B cell (primary cell): Measurements from ENCODE around the gene GRK3. TPM values are rescaled to one million over a fixed set of nuclear protein-coding genes. Genes with fewer than 3 reads are reported as not detected.

Source experiments
- ATAC-seq: fragments of 200-7000 bp; cut with Tn5 transposase; one replicate; pipeline ENCODE4 v1.10.0; 2021; ENCODE audit warnings: low read depth, mild to moderate bottlenecking, moderate number of reproducible peaks, moderate library complexity
- CTCF ChIA-PET: fragments of 350-600 bp; sonication (Branson Sonifier 250); formaldehyde crosslinking; loops from one replicate; lab custom pipeline; 2021; ENCODE audit warnings: antibody characterized with exemption, inconsistent platforms; lab: Charles Lee
- POLR2A ChIA-PET: fragments of 350-600 bp; sonication (Branson Sonifier 250); formaldehyde crosslinking; loops from one replicate; lab custom pipeline; 2021; ENCODE audit warnings: antibody characterized with exemption; lab: Charles Lee
- DNase-seq: peaks from one replicate; pipeline ENCODE4 v3.0.0; 2013
- H2AFZ ChIP-seq: 2 replicates; pipeline ENCODE4 v1.6.1; 2012; ENCODE audit warnings: mild to moderate bottlenecking, low read depth, low read length; ENCODE audit not compliant: insufficient read depth, poor library complexity, severe bottlenecking
- H3K27ac ChIP-seq, 2 donors: 1 replicate in 1 of 2; 2 replicates in 1 of 2; pipeline ENCODE4 v1.5.1; 2012 to 2013; ENCODE audit warnings: low read length in 2 of 2, mild to moderate bottlenecking in 2 of 2, moderate library complexity in 1 of 2
- H3K27me3 ChIP-seq, 4 experiments: fragments of 200-600 bp in 1 of 4; sonication (generic) in 1 of 4; replicated peaks in 1 of 4; 1 replicate in 2 of 4; 2 replicates in 2 of 4; pipeline versions ENCODE4 v1.6.1 to v1.7.0; 2013 to 2016; ENCODE audit warnings: low read length in 3 of 4, mild to moderate bottlenecking in 2 of 4, mixed read lengths in 1 of 4, moderate library complexity in 1 of 4; ENCODE audit not compliant: insufficient read depth in 4 of 4, control insufficient read depth in 3 of 4; ENCODE audit errors: control extremely low read depth in 1 of 4
- H3K36me3 ChIP-seq, 2 experiments: replicated peaks in 1 of 2; 1 replicate in 1 of 2; 2 replicates in 1 of 2; pipeline versions ENCODE4 v1.6.1 to v1.7.1; 2013; ENCODE audit warnings: low read length in 1 of 2; ENCODE audit not compliant: insufficient read depth in 2 of 2, control insufficient read depth in 1 of 2; ENCODE audit errors: control extremely low read depth in 1 of 2, extremely low read depth in 1 of 2
- H3K4me1 ChIP-seq, 2 donors: fragments of 200-600 bp in 1 of 2; sonication (generic) in 1 of 2; 1 replicate in 1 of 2; 2 replicates in 1 of 2; pipeline versions ENCODE4 v1.5.1 to v1.6.1; 2013 to 2017; ENCODE audit warnings: low read length in 2 of 2; ENCODE audit not compliant: control insufficient read depth in 2 of 2, insufficient read depth in 2 of 2
- H3K4me2 ChIP-seq: replicated peaks from 2 replicates; pipeline ENCODE3; 2012; ENCODE audit warnings: mild to moderate bottlenecking, low read depth, low read length; ENCODE audit not compliant: poor library complexity, severe bottlenecking
- H3K4me3 ChIP-seq, 5 experiments: fragments of 200-600 bp in 1 of 5; sonication (generic) in 1 of 5; 1 replicate in 3 of 5; 2 replicates in 2 of 5; pipeline versions ENCODE4 v1.5.1 to v1.7.0; 2011 to 2016; ENCODE audit warnings: low read length in 4 of 5, mild to moderate bottlenecking in 4 of 5, low read depth in 2 of 5, control low read depth in 1 of 5, moderate library complexity in 1 of 5; ENCODE audit not compliant: insufficient read depth in 1 of 5; ENCODE audit errors: control extremely low read depth in 1 of 5, extremely low read depth in 1 of 5
- H3K79me2 ChIP-seq: fragments of 200-600 bp; sonication (generic); one replicate; pipeline ENCODE4 v1.6.0; 2016; ENCODE audit warnings: low read length; ENCODE audit not compliant: control insufficient read depth, insufficient read depth
- H3K9ac ChIP-seq: fragments of 200-600 bp; sonication (generic); 2 replicates; pipeline ENCODE4 v1.6.1; 2017; ENCODE audit warnings: mild to moderate bottlenecking, low read length, moderate library complexity
- H3K9me3 ChIP-seq, 3 donors: one replicate each; pipeline versions ENCODE4 v1.6.1 to v1.7.1; 2013; ENCODE audit warnings: low read length in 2 of 3; ENCODE audit not compliant: control insufficient read depth in 2 of 3, insufficient read depth in 1 of 3; ENCODE audit errors: control extremely low read depth in 1 of 3
- H4K20me1 ChIP-seq: 2 replicates; pipeline ENCODE4 v1.6.0; 2012; ENCODE audit warnings: mild to moderate bottlenecking, low read length; ENCODE audit not compliant: insufficient read depth, control insufficient read depth, poor library complexity, severe bottlenecking
- H3K27ac Mint-ChIP-seq: one replicate; pipeline ENCODE4 v1.8.0; 2021; ENCODE audit warnings: mixed read lengths
- H3K27me3 Mint-ChIP-seq: one replicate; pipeline ENCODE4 v1.8.0; 2021; ENCODE audit warnings: mixed read lengths
- H3K4me1 Mint-ChIP-seq: one replicate; pipeline ENCODE4 v1.8.0; 2021; ENCODE audit warnings: mixed read lengths
- H3K4me3 Mint-ChIP-seq: one replicate; pipeline ENCODE4 v1.8.0; 2021; ENCODE audit warnings: mixed read lengths
- H3K9me3 Mint-ChIP-seq: one replicate; pipeline ENCODE4 v1.8.0; 2022; ENCODE audit warnings: mixed read lengths; ENCODE audit not compliant: insufficient read depth
- CTCF ChIP-seq: fragments of 200-600 bp; IDR thresholded peaks from one replicate; pipeline ENCODE4 v1.8.0; 2022; ENCODE audit warnings: antibody characterized with exemption, mild to moderate bottlenecking
- EZH2 ChIP-seq: IDR thresholded peaks from 2 replicates; pipeline ENCODE4 v1.6.1; 2012; ENCODE audit warnings: borderline replicate concordance, low read depth, mild to moderate bottlenecking, moderate library complexity, low read length; ENCODE audit not compliant: insufficient read depth, poor library complexity, severe bottlenecking
- WGBS: methylation state at CpG from one replicate; pipeline ENCODE4 v1.1.5; 2013; ENCODE audit warnings: missing lambda C conversion rate; ENCODE audit not compliant: insufficient coverage; 5-methylcytosine and 5-hydroxymethylcytosine counted together
- intact Hi-C: fragments of 100-400 bp; cut with micrococcal nuclease; formaldehyde crosslinking; loops from one replicate; pipeline ENCODE4 v1.10.0; 2022
- polyA plus RNA-seq: library from polyadenylated mRNA; depleted of rRNA; stranded (reverse); fragments of >200 nt; gene quantifications from 2 replicates; pipeline ENCODE4 v1.2.3, GENCODE V29; 2012
- total RNA-seq, 2 donors: library from RNA; stranded (reverse); fragments of 120-200 nt in 1 of 2; gene quantifications; 1 replicate in 1 of 2; 2 replicates in 1 of 2; pipeline versions ENCODE4 v1.2.3 to v1.2.4, GENCODE V29; 2013 to 2022

Gene GRK3
- total and polyA plus RNA-seq, 2 donors (not counting 1 experiment from before 2014, with no cell fraction given) = 17.6 to 61.0 TPM

DNA sequence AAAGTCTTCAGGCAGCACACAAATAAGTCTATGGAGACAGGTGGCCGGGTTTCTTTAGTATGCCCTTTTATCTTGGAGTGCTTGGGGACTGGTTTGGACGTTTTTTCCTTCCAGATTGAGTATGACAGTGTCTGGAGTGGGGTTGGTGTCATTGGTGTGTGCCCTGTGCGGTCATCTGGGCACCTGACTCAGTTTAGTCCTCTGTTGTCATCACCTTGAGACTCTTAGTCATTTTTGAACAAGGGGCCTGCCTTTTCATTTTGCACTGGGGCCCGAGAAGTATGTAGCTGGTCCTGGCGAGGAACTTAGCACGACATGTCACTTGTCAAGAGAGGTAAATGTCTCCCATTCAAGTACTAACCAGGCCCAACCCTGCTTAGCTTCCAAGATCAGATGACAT is 150.3 kb downstream of the GRK3 start:
- H2AFZ ChIP-seq = no peak overlapping the region
- H3K4me3 Mint-ChIP-seq = no peak overlapping the region
- intact Hi-C loops = no loop called here
- H3K27ac Mint-ChIP-seq = no peak overlapping the region
- CTCF ChIA-PET = interaction anchor here (2.5 kb wide), 1 partner anchor 9 kb away, joined by 7 read pairs; no protein-coding TSS in a partner anchor
- peaks cover 4 to 82% of the 10 kb centered on the region in 2 experiments for H3K36me3 ChIP-seq
- H3K9ac ChIP-seq = no peak overlapping the region
- H3K9me3 ChIP-seq = no peaks in the 10 kb centered on the region
- no peaks in the 10 kb centered on the region for H4K20me1 ChIP-seq
- H3K27ac ChIP-seq = no peak overlapping the region
- no peak for DNase-seq
- H3K4me3 ChIP-seq = no peak overlapping the region
- POLR2A ChIA-PET = no interaction called here
- H3K9me3 Mint-ChIP-seq = no peaks in the 10 kb centered on the region
- TF ChIP-seq EZH2 (no peak), CTCF (no peak)
- H3K27me3 Mint-ChIP-seq = no peaks in the 10 kb centered on the region
- H3K79me2 ChIP-seq = peaks cover 3% of the 10 kb centered on the region
- H3K4me2 ChIP-seq = no peak overlapping the region
- whole genome bisulfite sequencing = 77% methylated on average over 3 of the region's 6 CpGs
- no peaks in the 10 kb centered on the region for H3K27me3 ChIP-seq
- ATAC-seq = no peak
- H3K4me1 ChIP-seq = no peaks in the 10 kb centered on the region
- no peaks in the 10 kb centered on the region for H3K4me1 Mint-ChIP-seq

DNA sequence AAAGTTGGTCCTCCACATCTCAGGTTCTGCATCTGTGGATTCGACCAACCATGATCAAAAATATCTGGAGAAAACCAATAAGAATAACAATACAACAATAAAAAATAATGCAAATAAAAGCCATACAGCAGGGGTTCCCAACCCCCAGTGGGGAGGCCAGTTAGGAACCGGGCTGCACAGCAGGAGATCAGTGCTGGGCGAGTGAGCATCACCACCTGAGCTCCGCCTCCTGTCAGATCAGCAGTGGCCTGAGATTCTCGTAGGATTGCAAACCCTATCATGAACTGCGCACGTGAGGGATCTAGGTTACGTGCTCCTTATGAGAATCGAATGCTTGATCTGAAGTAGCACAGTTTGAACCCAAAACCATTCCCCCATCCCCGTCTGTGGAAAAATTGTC is 152.2 kb downstream of the GRK3 start:
- Histone ChIP-seq H3K27ac (no peak overlapping the region), H4K20me1 (no peaks in the 10 kb centered on the region), H3K36me3 (peaks cover 4 to 76% of the 10 kb centered on the region in 2 experiments), H2AFZ (no peak overlapping the region), H3K9me3 (no peaks in the 10 kb centered on the region), H3K79me2 (peaks cover 3% of the 10 kb centered on the region), H3K4me1 (no peaks in the 10 kb centered on the region), H3K27me3 (no peaks in the 10 kb centered on the region), H3K4me3 (no peak overlapping the region), H3K4me2 (no peak overlapping the region), H3K9ac (no peak overlapping the region)
- TF ChIP-seq EZH2 (no peak), CTCF (no peak)
- ATAC-seq (no peak), DNase-seq (no peak)
- H3K4me1 Mint-ChIP-seq = no peaks in the 10 kb centered on the region
- CTCF ChIA-PET = no interaction called here
- 96% methylated on average over 8 of the region's 10 CpGs for WGBS
- POLR2A ChIA-PET = no interaction called here
- intact Hi-C loops = no loop called here
- no peaks in the 10 kb centered on the region for H3K27me3 Mint-ChIP-seq
- no peak overlapping the region for H3K4me3 Mint-ChIP-seq
- no peaks in the 10 kb centered on the region for H3K9me3 Mint-ChIP-seq
- H3K27ac Mint-ChIP-seq = no peak overlapping the region
